Left kidney (tissue), 2 donors: ENCODE measurements around the gene PRSS33. TPM values are rescaled to one million over a fixed set of nuclear protein-coding genes. Genes with fewer than 3 reads are reported as not detected.

Source experiments
- DNase-seq: peaks from one replicate; pipeline ENCODE4 v3.0.0-alpha.2; 2013
- polyA plus RNA-seq: library from polyadenylated mRNA; unstranded; fragments of 120-200 nt; gene quantifications from one replicate; pipeline ENCODE4 v1.2.1, GENCODE V29; 2013; ENCODE audit not compliant: insufficient read length

The PRSS33 gene
- polyA plus RNA-seq, 1 donor = 0.20 TPM

DNA sequence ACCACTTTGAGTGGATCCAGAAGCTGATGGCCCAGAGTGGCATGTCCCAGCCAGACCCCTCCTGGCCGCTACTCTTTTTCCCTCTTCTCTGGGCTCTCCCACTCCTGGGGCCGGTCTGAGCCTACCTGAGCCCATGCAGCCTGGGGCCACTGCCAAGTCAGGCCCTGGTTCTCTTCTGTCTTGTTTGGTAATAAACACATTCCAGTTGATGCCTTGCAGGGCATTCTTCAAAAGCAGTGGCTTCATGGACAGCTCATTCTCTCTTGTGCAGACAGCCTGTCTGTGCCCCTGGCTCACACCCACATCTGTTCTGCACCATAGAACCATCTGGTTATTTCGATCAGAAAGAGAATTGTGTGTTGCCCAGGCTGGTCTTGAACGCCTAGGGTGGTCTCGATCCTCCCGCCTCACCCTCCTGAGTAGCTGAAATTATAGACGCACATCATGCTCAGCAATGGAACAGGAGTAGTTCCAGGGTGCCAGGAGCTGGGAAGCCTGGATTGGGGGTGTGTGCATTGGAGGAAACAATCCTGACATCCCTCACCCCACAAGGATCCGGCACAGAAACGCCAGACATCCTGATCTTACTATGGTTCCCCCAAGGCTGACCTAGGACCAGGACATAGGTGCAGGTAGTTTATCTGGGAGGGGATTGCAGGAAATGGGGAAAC, 34.3 kb upstream of the PRSS33 start:
- DNase-seq = no peak

DNA sequence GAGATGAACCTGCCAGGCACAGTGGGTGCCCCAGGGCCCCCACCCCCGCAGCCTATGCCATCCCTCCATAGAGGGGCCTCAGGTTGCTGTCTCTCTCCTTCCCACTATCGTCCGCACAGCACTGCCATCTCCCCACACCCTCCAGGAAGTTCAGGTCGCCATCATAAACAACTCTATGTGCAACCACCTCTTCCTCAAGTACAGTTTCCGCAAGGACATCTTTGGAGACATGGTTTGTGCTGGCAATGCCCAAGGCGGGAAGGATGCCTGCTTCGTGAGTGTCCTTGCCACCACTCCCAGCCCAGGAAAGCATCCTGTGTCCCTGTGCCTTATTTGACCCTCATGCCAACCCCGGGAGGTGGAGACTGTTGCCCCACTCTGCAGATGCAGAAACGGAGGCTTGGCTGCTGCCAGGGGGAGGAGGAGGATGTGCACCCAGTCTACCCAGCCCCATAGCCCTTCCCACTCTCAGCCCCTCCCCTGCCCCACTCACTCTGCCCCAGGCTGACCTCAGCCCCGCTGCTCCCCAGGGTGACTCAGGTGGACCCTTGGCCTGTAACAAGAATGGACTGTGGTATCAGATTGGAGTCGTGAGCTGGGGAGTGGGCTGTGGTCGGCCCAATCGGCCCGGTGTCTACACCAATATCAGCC, 33.6 kb upstream of the PRSS33 start:
- DNase-seq = no peak

DNA sequence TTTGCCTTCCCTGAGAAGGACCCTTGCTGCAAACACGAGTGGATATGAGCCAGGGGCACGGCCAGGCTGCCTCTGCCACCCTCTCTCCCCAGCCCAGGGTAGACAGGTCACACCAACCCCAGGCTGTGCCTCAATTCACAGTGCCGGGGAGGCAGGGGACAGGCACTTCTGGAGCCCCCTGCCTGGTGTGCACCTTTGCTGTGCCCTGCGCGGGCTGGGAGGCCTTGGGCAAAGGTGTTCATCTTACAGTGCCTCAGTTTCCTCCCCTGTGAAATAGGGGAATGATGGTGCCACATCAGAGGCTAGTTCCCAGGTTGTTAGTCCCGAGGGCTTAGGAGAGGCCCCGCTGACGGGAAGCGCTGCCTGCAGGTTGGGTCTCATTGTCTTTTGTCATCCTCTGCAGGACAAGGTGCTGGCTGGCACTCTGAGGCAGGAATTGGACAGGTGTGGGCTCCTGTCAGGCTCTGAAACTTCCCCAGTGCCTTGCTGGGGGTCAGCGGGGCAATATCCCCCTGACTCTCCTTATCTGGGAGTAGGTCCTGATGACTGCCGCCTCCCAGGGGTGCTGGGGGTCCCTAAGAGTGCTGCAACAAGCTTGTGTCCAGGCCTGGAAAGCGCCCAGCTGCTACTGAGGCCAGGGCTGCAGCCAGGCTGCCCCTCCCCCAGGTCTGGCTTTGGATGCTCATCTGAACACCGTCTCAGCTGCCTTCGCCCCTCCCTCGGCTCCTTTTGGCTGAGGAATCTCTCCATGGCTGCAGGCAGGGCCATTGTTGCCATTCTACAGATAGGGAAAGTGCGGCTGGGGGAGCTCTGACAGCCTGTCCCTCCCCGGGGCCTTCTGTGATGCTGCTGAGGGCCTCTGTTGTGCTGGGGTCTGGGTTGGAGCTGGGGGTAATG, 32.8 kb upstream of the PRSS33 start:
- no peak for DNase-seq

DNA sequence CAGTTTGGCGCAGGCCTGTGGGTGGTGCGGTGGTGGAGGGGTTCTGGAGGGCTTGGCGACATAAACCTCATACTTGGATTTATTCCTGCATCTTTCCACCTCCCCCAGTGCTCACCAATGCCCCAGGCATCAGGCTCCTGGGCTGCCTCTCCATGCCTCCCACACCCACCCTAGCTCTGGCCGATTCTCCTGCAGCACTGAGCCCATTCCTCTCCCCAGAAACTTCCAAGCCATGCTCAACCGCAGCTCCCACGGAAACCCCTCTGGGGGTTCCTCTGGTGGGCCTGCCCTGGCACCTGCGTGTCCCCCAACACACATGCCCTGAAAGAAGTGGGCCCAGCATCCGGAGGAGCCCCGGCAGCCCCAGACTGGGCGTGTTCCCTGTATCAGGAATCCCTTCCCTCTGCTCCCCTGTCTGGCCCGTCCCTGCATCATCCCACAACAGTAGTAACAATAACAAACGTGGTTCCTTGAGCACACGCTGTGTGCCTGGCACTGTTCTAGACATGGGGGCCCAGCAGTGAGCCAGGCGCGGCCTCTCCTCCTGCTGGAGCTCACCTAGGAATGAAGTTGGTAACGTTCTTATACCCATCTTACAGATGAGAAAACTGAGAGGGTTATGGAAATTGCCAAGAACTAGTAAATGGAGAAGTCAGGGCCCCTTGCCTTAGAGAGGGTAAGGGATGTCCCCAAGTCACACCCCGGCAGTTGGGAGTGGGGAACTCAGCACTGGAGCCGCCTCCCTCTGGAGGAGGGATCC, 32.0 kb upstream of the PRSS33 start:
- no peak for DNase-seq

DNA sequence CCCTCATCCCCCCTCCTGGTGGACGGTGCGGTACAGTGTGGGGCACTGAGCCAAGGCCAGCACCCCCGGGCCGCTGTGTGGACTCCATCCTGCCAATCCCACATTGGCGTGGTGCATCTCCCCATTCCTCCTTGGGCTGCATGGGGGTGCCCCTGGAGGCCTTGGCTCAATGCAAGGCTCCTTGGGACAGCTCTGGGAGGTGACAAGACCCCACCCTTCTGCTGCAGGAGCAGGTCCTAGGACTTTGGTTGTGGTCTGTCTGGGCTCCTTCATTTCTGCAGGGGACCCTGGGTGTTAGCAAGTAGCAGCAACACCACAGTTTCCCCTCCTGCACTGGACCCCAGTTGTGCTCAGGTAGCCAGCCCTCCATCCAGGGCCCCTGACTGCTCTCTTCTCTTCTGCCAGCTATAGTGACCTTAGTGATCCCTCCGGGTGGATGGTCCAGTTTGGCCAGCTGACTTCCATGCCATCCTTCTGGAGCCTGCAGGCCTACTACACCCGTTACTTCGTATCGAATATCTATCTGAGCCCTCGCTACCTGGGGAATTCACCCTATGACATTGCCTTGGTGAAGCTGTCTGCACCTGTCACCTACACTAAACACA, 31.0 kb upstream of the PRSS33 start:
- DNase-seq = no peak

DNA sequence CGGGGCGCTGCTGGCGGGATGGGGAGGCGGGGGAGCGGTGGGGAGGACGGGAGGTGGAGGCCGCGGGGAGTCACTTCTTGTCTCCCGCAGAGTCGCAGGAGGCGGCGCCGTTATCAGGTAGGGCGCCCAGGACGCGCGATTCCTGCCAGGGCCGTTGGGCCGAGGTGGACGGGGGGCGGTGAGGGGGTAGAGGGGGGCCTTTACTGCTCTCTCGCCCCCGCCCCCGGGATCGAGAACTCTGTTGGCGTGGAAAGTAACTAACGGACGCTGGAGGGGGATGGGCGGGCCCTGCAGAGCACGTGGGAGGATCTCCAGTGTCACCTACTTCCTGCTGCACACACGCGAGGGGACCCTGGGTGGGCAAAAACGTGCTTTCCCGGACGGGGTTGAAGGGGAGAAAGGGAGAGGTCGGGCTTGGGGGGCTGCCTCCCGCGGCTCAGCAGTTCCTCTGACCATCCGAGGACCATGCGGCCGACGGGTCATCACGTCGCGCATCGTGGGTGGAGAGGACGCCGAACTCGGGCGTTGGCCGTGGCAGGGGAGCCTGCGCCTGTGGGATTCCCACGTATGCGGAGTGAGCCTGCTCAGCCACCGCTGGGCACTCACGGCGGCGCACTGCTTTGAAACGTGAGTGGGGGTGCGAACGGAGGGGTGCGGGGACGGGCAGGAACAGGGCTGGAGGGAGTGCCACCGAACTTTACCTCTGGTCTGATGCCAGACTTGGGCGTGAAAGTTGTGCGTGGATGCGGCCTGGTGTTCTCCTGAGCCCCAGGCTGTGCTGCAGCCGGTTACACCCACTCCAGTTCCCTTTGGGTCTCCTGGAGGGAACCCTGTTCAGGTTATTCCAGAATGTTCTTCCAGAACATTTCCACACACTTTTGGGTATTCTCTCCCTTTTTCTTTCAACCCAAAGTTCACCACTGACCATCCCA, 30.2 kb upstream of the PRSS33 start:
- DNase-seq = no peak

DNA sequence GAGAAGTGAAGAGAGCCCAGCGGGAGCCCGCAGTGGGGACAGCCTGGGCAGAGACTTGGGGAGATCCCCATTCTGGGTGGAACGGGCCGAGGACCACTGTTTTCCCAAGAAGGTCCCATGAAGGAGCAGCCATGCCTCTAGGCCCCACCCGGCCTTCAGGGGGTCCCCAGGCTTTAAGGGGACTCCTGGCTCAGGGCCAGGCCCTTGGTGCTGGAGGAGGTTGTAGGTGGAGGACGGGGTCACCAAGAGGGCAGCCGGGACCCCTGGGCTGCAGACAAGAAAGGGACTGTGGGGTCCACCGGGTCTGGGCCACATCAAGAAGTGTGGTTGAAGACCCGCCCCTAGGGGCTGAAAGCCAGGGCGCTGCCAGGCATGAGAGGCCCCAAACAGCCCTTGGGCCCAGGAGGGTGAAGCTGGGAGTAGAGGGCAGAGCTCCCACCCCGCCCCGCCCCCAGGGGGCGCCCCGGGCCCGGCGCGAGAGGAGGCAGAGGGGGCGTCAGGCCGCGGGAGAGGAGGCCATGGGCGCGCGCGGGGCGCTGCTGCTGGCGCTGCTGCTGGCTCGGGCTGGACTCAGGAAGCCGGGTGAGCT, 29.5 kb upstream of the PRSS33 start, which contains the start of gene PRSS21:
Gene PRSS21 (plus strand): TSS at position 487 of the 589 bp plus-strand sequence. CDS start 32 bp downstream, at position 519.
- no peak for DNase-seq

DNA sequence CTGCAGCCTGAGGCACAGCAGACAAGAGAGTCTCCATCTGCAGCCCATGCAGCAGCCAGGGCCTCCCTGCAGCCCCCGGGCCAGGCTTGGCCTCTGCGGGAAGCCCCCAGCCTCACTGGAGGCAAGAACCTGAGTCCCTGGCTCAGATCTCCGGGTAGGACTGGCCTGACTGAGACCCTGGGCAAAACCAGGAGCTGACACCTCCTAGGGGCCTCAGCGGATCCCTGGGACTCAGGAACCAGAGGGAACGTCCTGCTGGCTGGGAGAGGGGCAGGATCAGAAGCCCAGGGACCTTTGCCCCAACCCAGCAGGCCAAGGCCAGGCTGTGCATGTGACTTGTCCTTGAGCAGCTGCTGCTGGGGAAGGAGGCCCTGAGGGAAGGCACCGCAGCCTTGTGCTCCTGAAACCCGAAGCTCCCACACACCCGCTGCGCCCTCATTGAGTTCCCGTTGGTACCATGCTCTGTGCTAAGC, 28.0 kb upstream of the PRSS33 start:
- DNase-seq = no peak

DNA sequence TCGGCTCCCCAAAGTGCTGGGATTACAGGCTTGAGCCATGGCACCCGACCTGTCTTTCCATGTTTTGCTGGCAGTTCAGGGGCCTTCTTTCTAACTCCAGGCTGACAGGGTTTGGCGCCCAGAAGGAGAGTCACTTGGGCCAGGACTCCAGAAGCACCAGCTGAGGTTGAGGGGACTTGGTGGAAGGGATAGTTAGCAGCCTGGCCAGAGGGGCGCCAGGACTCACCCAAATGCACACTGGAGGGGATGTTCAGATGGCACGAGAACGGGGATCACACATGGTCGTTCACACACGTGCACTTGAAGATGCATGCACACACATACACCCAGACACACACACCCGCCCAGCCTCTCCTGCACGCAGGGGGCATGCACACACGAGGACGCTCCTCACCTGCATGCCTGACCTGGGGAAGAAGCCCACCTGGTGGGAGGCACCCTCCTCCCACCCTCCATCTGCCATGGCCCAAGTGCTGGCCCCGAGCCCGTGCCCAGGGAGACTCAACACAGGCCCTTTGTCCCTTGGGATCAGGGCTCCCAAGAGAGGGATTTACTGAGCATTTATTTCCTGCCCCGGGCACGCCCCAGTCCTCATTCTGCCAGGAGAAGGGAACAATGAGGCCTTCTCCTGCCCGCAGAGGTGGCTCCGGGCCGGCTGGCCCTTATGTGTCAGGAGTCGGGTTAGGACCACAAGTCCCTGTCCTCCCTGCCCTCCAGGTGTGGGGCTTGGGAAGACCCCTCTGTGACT, 27.4 kb upstream of the PRSS33 start:
- DNase-seq = no peak

DNA sequence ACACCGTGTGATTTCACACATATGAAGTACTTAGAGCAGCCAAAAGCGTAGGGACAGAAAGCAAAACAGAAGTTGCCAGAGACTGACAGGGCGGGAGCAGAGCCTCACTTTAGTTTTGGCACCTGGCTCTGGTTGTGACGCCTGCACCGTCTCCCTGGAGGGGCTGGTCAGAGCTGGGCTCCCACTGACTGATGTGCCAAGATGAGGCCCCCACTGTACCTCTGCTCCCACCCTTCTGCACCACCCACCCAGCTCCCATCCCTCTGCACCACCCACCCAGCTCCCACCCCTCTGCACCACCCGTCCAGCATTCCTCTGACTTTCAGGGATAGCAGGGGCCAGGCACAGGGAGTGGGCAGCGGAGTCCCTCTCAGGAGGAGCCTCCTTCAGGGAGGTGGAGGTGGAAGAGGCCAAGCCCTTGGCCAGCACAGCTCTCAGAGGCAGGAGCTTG, 26.4 kb upstream of the PRSS33 start:
- DNase-seq = no peak

DNA sequence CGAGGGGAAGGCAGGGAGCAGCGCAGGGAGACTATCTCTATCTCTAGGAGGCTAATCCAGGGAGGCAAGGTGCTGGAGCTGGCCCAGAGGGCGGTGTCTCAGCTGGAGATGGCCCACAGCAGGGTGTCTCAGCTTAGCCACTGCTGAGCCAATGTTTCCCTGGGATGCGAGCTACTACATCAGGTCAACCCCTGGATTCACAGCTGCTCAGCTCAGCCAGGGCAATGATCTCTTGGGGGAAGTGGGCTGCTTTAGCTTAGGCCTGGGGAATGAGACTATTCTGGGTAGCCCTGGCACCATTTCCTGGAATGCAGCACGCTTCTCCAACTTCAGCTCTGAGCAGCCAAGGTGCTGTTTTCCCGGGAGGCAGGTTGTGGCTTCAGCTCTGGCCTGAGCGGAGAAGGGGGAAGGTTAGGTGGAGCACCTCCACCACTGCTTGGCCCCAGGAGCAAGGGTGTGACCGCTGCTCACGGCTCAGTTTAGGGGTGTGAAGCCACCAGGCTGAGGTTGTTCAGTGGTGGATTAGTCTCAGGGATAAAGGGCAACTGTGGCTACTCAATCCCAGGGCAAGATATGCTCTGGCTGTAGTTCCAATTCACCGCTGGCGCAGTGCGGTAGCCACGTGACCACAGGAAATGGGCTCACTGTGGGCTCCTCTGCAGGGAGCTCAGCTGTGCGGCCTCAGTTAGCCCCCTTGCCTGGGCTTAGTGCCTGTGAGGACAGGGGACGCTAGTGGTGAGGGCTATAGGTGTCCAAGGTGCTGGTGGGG, 24.5 kb upstream of the PRSS33 start:
- DNase-seq = no peak

DNA sequence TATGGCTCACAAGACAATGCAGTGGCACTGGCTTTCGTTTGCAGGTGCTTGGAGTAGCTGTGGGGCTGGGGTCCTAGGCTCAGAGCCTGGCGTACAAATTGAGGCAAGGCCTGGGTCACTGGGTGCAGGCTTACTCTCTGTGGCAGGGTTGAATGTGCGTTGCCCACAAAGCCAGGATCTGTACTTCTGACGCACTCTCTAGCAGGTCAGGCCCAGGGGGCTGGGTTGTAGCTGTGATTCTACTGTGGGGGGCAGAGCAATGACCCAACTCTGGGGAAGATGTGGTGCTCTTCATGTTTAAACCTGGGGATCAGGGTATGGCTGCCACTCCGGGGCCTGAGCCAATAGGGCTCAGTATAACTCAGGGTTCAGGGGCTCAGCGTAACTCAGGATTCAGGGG, 23.3 kb upstream of the PRSS33 start:
- no peak for DNase-seq

DNA sequence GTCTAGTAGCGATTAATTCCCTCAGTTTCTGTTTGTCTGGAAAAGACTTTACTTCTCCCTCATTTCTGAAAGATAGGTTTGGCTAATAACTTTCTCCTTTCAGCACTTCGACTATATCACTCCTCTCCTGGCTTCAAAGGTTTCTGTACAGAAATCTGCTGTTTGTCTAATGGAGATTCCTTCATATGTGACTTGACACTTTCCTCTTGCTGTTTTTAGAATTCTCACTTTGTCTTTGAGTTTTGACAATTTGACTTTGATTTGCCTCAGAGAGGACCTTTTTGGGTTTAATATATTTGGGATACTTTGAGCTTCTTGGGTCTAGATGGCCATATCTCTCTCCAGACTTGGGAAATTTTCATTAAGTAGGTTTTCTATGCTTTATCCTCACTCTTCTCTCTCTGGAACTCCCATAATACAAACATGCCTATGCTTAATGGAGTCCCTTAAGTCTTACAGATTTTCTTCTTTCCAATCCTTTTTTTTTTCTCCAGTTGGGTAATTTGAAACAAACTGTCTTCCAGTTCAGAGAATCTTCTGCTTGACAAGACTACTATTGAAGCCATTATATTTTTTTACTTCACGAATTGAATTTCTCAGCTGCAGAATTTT, 21.9 kb upstream of the PRSS33 start:
- no peak for DNase-seq

DNA sequence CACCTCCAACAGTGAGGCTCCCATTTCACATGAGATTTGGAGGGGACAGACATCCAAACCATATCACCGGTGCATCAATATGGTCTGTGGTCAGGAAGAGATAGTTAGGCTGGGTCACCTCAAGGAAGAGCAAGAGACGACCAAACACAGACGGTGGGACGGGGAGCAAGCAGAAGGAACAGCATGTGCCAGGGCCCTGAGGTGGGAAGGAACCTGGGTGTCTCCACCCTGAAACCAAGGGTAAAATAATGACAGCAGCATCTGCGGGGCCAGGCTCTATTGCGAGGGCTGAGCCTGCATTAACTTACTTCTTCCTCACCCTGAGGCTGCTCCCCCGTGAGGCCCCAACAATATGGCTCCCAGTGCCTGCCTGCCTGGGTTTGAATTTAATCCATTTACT, 20.8 kb upstream of the PRSS33 start:
- DNase-seq = no peak

DNA sequence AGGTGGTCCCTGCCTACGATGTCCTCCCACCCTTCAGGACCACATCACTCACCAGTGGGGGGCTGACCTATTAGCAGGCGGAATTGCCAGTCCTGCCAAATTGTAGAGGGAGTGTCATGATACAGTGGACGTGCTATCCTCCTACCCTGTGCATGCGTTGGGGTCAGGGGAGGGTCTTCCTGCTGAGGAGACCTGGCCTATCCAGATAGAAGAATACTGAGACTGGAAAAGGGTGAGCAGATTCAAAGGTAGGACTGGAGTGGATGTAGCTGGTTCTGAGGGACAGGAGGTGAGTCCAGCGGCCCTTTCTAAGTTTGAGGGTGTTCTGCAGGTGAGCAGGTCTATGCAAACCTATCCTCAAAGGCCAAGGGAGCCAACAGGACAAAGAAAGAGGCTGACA, 18.9 kb upstream of the PRSS33 start:
- no peak for DNase-seq

DNA sequence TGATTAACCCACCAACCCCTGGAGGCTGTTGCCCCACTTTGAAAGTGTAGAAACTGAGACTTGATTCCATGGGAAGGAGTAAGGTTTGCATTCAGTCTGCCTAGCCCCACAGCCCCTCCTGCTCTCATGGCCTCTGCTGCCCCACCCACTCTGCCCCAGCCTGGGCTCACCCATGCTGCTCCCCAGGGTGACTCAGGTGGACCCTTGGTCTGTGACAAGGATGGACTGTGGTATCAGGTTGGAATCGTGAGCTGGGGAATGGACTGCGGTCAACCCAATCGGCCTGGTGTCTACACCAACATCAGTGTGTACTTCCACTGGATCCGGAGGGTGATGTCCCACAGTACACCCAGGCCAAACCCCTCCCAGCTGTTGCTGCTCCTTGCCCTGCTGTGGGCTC, 17.4 kb upstream of the PRSS33 start:
- no peak for DNase-seq

DNA sequence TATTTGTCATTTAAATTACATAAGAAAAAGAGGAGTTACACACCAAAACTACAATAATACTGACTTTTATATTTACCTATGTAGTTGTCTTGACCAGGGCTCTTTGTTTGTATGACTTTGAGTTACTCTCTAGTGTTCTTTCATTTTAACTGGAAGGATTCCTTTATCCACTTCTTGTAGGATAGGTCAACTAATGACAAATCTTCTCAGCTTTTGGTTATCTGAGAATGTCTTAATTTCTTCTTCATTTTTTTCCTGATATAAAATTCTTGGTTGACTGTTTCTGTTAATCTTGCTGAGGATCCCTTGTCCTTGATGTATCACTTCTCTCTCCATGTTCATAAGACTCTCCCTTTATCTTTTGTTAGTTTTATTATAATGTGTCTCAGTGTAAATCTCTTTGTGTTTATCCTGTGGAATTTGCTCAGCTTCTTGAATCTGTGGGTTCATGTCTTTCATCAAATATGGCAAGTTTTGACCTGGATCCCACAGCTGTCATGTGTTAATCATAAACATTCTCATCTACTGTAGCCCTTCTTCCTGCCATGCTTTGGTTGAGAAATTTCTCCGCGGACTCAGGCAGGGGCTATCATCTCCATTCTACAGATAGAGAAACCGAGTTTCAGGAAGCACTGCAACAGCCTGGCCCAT, 16.3 kb upstream of the PRSS33 start:
- no peak for DNase-seq

DNA sequence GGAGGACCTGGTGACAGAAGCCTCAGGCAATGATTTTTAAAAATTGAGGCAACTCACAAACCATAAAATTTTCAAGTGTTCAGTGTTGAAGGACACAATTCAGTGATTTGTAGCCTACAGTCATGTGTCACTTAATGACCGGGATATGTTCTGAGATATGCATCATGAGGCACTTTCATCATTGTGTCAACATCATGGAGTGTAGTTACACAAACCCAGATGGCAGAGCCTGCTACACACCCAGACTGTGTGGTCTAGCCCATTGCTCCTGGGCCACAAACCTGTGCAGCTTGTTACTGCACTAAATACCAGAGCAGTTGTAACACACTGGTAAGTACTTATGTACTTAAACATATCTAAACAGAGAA, 12.5 kb upstream of the PRSS33 start:
- DNase-seq = no peak
